Mammary epithelial cell (primary cell): ENCODE measurements around the gene NOS2.

Experiments used
- CTCF ChIP-seq, 2 donors: IDR thresholded peaks in 1 of 2; conservative IDR thresholded peaks in 1 of 2; 2 replicates each; pipeline ENCODE4 v1.5.1; 2011 to 2012; ENCODE audit warnings: inconsistent platforms in 2 of 2, low read length in 2 of 2, mild to moderate bottlenecking in 2 of 2, control low read depth in 1 of 2, low read depth in 1 of 2; ENCODE audit not compliant: insufficient read depth in 1 of 2; ENCODE audit errors: extremely low read depth in 1 of 2
- EZH2 ChIP-seq: IDR thresholded peaks from 2 replicates; pipeline ENCODE4 v1.6.1; 2012; ENCODE audit warnings: low read length, inconsistent platforms, borderline replicate concordance

- TF ChIP-seq CTCF (conservative IDR thresholded peaks at IDR 0.05 in 1 of 2, IDR thresholded peaks at IDR 0.05 in 1 of 2; ENCODE audit: extremely low read depth in 1 of 2, insufficient read depth in 1 of 2, low read depth in 1 of 2, low read length in 2 of 2) (no peak), EZH2 (no peak)
Measured at GRCh38 chr17:27771586-27771985, 28.7 kb downstream of the NOS2 start.
